Posterior cingulate gyrus (tissue), 11 donors: ENCODE measurements around the gene HPDL.
A peak's percentile ranks its signal among the peaks of the same experiment; 100 is the strongest.

Source experiments
- DNase-seq, 10 donors: peaks; one replicate each; pipeline versions ENCODE4 v3.0.0 to v3.0.0-alpha.2; 2020 to 2021; ENCODE audit warnings: mixed read lengths in 3 of 10
- intact Hi-C: fragments of 100-400 bp; cut with DNase I; formaldehyde crosslinking; loops from one replicate; pipeline ENCODE4 v1.15.1; 2023

Gene HPDL

DNA sequence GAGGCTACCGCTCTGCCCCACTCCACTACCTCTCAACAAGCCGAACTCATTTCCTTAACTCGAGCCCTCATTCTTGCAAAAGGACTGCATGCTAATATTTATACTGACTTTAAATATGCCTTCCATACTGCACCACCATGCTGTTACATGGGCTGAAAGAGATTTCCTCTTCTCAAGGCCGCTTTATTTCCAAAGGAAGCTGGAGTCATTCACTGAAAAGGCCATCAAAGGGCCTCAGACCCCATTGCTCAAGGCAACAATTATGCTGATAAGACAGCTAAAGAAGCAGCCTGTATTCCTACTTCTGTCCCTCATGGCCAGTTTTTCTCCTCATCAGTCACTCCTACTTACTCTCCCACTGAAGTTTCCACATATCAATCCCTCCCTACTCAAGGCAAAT, 6.9 kb upstream of the HPDL start:
- DNase-seq = no peak
- intact Hi-C loops = no loop called here

- DNase-seq = no peak
- intact Hi-C loops = no loop called here
These were observed 5.3 kb upstream of the HPDL start for GRCh38 chr1:45321444-45321843.

- DNase-seq = no peak
- intact Hi-C loops = no loop called here
These were observed 4.1 kb upstream of the HPDL start for GRCh38 chr1:45322486-45323040.

DNA sequence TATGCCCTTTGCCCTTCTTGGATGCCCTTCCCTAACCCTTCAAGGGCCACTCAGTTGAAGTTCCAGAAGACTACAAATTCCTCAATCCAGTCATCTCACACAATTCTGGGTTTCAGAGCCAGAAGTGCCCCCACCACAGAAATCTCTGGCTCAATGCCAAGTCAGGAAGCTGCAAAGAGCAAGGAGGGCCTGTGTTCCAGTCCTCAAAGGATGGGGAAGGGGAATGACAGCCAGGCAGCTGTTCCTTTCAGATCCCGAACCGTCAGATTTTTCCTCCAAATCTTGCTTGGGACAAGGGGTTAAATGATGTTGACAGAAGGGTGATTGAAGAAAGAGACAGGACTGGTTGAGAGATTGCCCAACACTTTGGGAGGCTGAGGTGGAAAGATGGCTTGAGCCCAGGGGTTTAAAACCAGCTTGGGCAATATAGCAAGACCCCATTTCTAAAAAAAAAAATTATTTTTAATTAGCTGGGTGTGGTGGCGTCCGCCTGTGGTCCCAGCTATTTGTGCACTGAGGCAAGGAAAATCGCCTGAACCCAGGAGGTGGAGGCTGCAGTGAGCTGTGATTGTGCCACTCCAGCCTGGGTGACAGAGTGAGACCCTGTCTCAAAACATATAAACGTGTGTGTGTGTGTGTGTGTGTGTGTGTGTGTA, 716 bp upstream of the HPDL start:
- intact Hi-C loops = no loop called here
- DNase-seq = no peak

- peak in 1 of 10 donors; percentile 78 for DNase-seq
- intact Hi-C loops = no loop called here
These were observed 1.2 kb downstream of the HPDL start for GRCh38 chr1:45327644-45328515.

DNA sequence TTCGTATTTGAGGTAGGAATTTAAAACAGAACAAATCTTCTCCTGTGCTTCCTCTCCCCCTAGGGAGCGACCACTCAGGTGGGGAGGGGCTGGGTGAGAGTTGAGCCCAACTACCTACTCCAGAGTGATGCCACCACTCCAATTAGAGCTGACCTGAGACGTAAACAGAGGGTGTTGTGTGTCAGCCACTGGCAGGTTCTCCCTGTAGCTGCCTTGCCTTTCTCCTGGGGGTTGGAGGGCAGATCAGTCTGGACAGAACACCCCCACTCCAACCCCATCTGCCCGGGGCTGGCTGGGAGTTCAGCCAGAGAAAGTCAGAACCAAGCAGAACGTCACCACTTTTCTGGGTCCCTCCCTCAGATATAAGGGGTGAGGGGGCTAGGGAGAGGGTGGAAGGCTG, 2.0 kb downstream of the HPDL start:
- DNase-seq = no peak
- intact Hi-C loops = no loop called here

DNA sequence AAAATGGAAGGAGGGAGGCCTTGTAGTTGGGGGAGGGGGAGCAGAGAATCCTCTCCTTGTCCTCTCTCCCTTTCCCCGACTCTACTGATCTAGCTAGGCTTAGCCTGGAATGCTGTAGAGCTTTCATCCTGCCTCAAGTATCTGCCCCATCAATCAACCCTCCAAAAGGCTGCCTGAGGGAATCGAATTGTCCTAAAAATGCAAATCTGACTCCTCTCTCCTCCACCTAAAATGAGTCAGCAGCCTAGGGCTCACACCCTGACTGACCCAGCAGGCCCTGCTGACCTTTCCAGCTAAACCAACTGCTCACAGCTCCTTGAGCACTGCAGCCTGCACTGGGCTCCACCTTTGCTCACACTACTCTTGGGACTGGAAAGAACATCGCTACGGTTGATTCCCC, 2.8 kb downstream of the HPDL start:
- intact Hi-C loops = no loop called here
- DNase-seq = no peak

GRCh38 chr1:45331436-45332345, 5.0 kb downstream of the HPDL start:
- DNase-seq = no peak
- intact Hi-C loops = no loop called here

DNA sequence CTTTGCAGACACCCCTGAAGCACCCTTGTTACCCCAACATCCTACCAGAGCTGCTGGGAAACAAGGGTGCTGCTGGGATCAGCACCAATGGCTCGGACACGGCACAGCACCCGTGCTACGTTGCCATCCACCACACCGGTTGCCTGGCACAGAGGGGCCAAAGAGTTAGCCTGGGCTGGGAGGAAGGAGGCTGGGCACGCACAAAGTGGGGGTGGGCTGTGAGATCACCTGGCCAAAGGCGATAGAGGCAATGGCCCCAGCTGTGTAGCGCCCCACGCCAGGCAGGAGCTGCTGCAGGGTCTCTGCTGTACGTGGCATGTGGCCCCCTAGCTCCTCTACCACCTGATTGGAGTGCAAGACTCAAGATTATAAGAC, 5.6 kb downstream of the HPDL start:
- intact Hi-C loops = no loop called here
- DNase-seq = no peak

GRCh38 chr1:45334308-45335245, 7.9 kb downstream of the HPDL start:
- DNase-seq = peak in 1 of 10 donors; percentile 18

DNA sequence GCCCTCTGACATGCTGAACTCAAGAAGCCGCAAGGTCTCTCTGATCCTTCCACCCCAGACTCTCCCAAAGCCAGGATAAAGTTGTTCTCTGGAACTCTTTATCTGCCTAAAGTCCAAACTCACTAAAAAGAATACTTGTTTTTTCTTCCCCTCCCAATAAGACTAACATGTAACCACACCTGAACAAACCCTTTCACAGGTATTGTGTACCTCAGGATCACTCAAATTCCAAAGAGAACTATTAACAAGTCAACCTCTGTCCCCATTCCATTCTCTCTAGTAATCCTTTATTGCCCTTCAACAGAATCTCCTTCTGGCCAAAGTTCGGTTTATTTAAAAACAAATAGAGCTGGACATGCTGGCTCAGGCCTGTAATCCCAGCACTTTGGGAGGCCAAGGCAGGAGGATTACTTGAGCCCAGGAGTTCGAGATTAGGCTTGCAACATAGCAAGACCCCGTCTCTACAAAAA, 9.2 kb downstream of the HPDL start:
- DNase-seq = no peak

More at GRCh38 chr1:45334308-45335245, 7.9 kb downstream of the HPDL start:
- intact Hi-C loops = no loop called here

DNA sequence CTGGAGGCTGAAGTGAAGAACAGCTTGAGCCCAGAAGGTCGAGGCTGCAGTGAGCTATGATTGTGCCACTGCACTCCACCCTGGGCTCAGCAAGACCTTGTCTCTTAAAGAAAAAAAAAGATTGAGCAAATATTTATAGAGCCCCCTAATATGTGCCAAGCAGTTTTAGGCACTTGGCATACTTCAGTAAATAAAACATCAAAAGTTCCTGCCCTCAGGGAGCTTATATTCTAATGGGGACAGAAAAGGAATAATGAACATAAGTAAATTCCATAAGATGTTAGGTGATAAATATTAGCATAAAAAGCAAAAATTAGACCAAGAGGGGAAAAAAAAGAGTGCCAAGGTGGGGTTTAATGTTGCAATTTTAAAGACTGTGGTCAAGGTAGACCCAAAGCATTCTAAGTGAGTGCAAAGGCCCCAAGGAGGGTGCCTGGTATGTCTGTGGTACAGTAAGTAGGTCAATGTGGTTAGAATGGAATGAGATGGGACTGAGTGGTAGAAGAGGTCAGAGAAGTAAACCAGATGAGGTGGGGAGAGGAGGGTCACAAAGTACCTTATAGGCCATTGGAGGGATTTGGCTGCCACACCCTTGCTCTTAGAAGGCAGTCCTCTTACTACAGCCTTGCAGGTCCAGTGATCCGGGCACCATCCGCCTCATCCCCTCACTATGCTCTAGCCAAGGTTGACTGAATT, 11.1 kb downstream of the HPDL start:
- no peak for DNase-seq
- intact Hi-C loops = no loop called here

More for the DNA sequence above, 9.2 kb downstream of the HPDL start:
- intact Hi-C loops = no loop called here

DNA sequence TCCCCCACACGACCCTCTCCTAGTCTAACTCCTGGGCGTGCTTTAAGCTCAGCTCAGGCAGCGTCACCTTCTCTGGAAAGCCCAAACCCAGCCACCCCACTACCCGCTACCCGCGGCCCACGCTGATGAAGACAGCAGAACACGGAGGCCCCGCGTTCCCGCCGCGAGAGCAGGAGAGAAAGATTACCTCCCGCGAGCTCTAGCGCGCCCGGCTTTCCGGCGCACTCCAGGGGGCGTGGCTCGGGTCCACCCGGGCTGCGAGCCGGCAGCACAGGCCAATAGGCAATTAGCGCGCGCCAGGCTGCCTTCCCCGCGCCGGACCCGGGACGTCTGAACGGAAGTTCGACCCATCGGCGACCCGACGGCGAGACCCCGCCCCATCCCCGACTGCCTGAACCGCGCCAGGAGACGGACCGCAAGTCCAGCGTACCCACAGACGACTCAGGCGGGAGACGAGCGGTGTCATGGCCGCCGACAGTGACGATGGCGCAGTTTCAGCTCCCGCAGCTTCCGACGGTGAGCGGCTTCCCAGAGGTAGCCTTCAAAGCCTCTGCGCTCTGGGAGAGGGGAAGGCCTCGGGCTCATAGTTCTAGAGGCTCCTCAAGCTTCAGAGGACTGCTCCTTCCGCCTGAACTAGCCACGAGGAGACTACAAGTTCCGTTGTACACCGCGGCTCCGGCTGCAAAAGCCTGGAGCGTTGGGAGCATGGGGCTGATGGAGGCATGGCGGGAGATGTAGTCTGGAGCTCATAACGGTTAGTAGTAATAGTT, 13.3 kb downstream of the HPDL start, which contains the start of the genes MUTYH and TOE1:
TSS of gene MUTYH (minus strand) at position 652 of the 770 bp plus-strand sequence. CDS start 5,935 bp downstream, outside the sequence.
TSS of gene TOE1 (plus strand) at position 382 of the 770 bp plus-strand sequence. CDS start at position 465, 83 bp downstream.
- intact Hi-C loops = loop anchor here (1.0 to 5.0 kb wide), 2 partner anchors 37 to 152 kb away; partner anchors contain the start of gene TESK2
- peak; percentile 80 to 98 (median 89) for DNase-seq

DNA sequence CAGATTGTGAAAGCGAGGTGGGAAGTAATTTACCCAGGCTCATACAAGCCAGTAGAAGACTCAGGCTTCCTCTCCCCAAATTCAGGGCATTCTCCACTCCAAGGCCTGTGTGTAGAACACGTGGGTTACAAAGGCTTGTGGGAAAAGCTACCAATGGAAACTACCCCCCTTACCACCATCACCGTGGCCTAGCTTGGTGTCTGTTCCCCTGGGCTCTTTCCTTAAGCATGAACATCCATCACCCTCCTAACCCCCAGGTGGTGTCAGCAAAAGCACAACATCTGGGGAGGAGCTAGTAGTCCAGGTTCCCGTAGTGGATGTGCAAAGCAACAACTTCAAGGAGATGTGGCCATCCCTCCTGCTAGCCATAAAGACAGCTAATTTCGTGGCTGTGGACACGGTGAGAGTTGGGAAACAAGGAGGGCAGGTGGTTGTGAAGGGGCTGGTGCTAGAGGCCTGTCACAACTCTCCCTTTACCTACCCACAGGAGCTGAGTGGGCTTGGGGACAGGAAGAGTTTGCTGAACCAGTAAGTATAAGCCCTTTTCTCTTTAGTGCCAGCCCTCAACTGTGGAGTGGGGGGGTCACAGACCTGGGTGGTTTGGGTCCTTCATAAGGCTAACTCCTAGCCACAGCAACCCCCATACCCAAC, 14.2 kb downstream of the HPDL start:
- intact Hi-C loops = loop anchor here (1.0 to 5.0 kb wide), 2 partner anchors 38 to 151 kb away; partner anchors contain the start of gene TESK2
- no peak for DNase-seq

DNA sequence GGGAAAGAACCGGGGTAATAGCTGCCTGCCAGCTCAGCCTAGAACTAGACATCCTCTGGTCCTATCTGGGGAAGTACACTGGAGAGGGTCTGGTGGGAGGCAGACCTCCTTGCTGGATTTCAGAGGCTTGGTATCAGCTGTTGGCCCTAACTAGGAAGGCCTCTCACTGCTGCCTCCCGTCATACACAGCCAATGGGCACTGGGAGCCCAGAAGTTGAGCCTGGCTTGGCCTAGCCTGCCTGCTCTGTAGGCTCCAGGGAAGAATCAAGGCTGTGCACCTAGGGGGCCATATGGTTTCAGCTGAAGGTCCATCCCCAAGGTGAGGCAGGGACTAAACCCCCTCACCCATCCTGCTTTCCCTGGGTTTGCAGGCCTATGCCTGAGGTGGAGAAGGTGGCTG, 17.8 kb downstream of the HPDL start:
- intact Hi-C loops = loop anchor here (5.0 kb wide), 1 partner anchor 148 kb away; the partner anchor contains the start of gene TESK2
- no peak for DNase-seq

GRCh38 chr1:45345014-45345413, 18.3 kb downstream of the HPDL start:
- DNase-seq = peak in 1 of 10 donors; percentile 80
- intact Hi-C loops = no loop called here

GRCh38 chr1:45346473-45346872, 19.8 kb downstream of the HPDL start:
- DNase-seq = peak in 1 of 10 donors; percentile 13
- intact Hi-C loops = no loop called here
